Keratinocyte (primary cell): Measurements from ENCODE around the gene KRT8. TPM values are rescaled to one million over a fixed set of nuclear protein-coding genes. Genes with fewer than 3 reads are reported as not detected.

Experiments used
- DNase-seq: peaks from one replicate; pipeline ENCODE4 v3.0.0-alpha.2; 2011; ENCODE audit warnings: low read depth, missing footprints, low spot score
- FAIRE-seq: peaks from 2 replicates; lab custom pipeline; 2011; peaks lifted over from hg19 to GRCh38; lab: Jason Lieb, UNC
- H2AFZ ChIP-seq: 2 replicates; pipeline ENCODE4 v1.6.0; 2012; ENCODE audit warnings: low read length, control low read depth, inconsistent platforms; ENCODE audit not compliant: control insufficient read depth
- H3K27ac ChIP-seq: 2 replicates; pipeline ENCODE4 v1.5.1; 2011; ENCODE audit warnings: low read length; ENCODE audit not compliant: control insufficient read depth, insufficient read depth
- H3K27me3 ChIP-seq: 3 replicates; pipeline ENCODE4 v1.6.0; 2011; ENCODE audit warnings: low read length; ENCODE audit not compliant: control insufficient read depth, insufficient read depth; ENCODE audit errors: extremely low read depth
- H3K36me3 ChIP-seq, 2 experiments: 2 replicates in 1 of 2; 3 replicates in 1 of 2; pipeline ENCODE4 v1.5.1; 2011; ENCODE audit warnings: low read length in 2 of 2, mild to moderate bottlenecking in 1 of 2; ENCODE audit not compliant: control insufficient read depth in 2 of 2, insufficient read depth in 2 of 2; ENCODE audit errors: extremely low read depth in 1 of 2
- H3K4me1 ChIP-seq: 3 replicates; pipeline ENCODE4 v1.5.1; 2011; ENCODE audit warnings: low read length; ENCODE audit not compliant: control insufficient read depth, insufficient read depth; ENCODE audit errors: extremely low read depth
- H3K4me2 ChIP-seq: 3 replicates; pipeline ENCODE4 v1.6.0; 2011; ENCODE audit warnings: low read depth, low read length; ENCODE audit not compliant: control insufficient read depth, insufficient read depth; ENCODE audit errors: extremely low read depth
- H3K4me3 ChIP-seq, 3 experiments: fragments of 200-600 bp in 1 of 3; sonication (generic) in 1 of 3; 2 replicates in 2 of 3; 3 replicates in 1 of 3; pipeline ENCODE4 v1.5.1; 2011 to 2016; ENCODE audit warnings: low read length in 3 of 3, mild to moderate bottlenecking in 3 of 3, control low read depth in 2 of 3, inconsistent platforms in 1 of 3, low read depth in 1 of 3, mixed read lengths in 1 of 3, mixed run types in 1 of 3, moderate library complexity in 1 of 3; ENCODE audit not compliant: control insufficient read depth in 2 of 3, insufficient read depth in 2 of 3; ENCODE audit errors: extremely low read depth in 1 of 3
- H3K79me2 ChIP-seq: 2 replicates; pipeline ENCODE4 v1.6.0; 2012; ENCODE audit warnings: low read length; ENCODE audit not compliant: control insufficient read depth, insufficient read depth
- H3K9ac ChIP-seq: 3 replicates; pipeline ENCODE4 v1.6.0; 2011; ENCODE audit warnings: low read length; ENCODE audit not compliant: control insufficient read depth, insufficient read depth; ENCODE audit errors: extremely low read depth
- H3K9me1 ChIP-seq: 3 replicates; pipeline ENCODE4 v1.6.0; 2011; ENCODE audit warnings: low read length; ENCODE audit not compliant: control insufficient read depth, insufficient read depth; ENCODE audit errors: extremely low read depth
- H3K9me3 ChIP-seq: 2 replicates; pipeline ENCODE4 v1.5.1; 2012; ENCODE audit warnings: low read depth, low read length; ENCODE audit not compliant: control insufficient read depth
- H4K20me1 ChIP-seq: 3 replicates; pipeline ENCODE4 v1.6.0; 2011; ENCODE audit warnings: low read length; ENCODE audit not compliant: control insufficient read depth, insufficient read depth; ENCODE audit errors: extremely low read depth
- EZH2 ChIP-seq: IDR thresholded peaks from one replicate; pipeline ENCODE4 v1.6.1; 2012; ENCODE audit warnings: inconsistent platforms, mild to moderate bottlenecking, low read length, moderate library complexity
- dilution Hi-C: fragments of 300-500 bp; cut with MboI; formaldehyde crosslinking; loops from one replicate; pipeline ENCODE4 v1.7.0; 2020; ENCODE audit warnings: low sequenced_read_pairs; ENCODE audit not compliant: extremely low pct_ligation_motif_present
- polyA plus RNA-seq, 5 experiments: library from polyadenylated mRNA; depleted of rRNA in 3 of 5; stranded (reverse) in 3 of 5; stranded (forward) in 1 of 5; unstranded in 1 of 5; fragments of >200 nt; gene quantifications; 1 replicate in 1 of 5; 2 replicates in 3 of 5; 3 replicates in 1 of 5; pipeline versions ENCODE4 v1.2.1 to v1.2.3, GENCODE V29; 2011 to 2012; ENCODE audit warnings: missing spikeins in 2 of 5, low read depth in 1 of 5, low replicate concordance in 1 of 5
- TF ChIP-seq, protein P1 (sequence below), 3 experiments: IDR thresholded peaks in 1 of 3; conservative IDR thresholded peaks in 1 of 3; optimal IDR thresholded peaks in 1 of 3; 2 replicates in 2 of 3; 3 replicates in 1 of 3; pipeline versions ENCODE3 to v1.5.1; 2011; ENCODE audit warnings: low read length in 3 of 3, mild to moderate bottlenecking in 3 of 3, moderate library complexity in 2 of 3, control low read depth in 1 of 3, inconsistent platforms in 1 of 3; ENCODE audit not compliant: insufficient read depth in 2 of 3; ENCODE audit errors: extremely low read depth in 1 of 3

The KRT8 gene
- polyA plus RNA-seq, 1 donor (not counting 4 experiments of a cell fraction or from before 2014, with no cell fraction given) = 151 TPM

DNA sequence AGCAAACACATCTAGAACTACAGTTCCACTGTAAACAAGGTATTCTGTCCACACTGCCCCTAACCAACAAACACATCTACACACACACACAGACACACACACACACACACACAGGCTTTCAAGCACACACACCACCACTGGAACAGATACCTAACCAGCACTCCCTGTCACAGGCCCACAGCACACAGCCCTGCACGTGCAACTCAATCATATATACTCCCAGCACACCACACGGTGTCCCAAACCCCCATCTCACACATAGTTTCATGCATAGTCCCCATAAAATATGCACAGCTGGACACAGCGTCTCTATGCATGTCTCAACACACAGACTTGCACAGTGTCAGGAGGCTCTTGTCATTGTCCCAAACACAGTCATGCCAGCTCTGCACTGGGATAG is 27.6 kb downstream of the KRT8 start:
- no peaks in the 10 kb centered on the region for H3K27me3 ChIP-seq
- H2AFZ ChIP-seq = no peak overlapping the region
- no peaks in the 10 kb centered on the region for H3K36me3 ChIP-seq
- H3K79me2 ChIP-seq = no peaks in the 10 kb centered on the region
- H3K9me1 ChIP-seq = no peaks in the 10 kb centered on the region
- H3K4me1 ChIP-seq = peaks cover 69% of the 10 kb centered on the region
- DNase-seq = no peak
- no peaks in the 10 kb centered on the region for H4K20me1 ChIP-seq
- H3K9ac ChIP-seq = peak overlapping the region; percentile 43
- H3K9me3 ChIP-seq = no peaks in the 10 kb centered on the region
- peak overlapping the region; percentile 77 for H3K27ac ChIP-seq
- H3K4me2 ChIP-seq = no peak overlapping the region
- FAIRE-seq = no peak
- dilution Hi-C loops = no loop called here
- no peak for TF ChIP-seq EZH2
- TF ChIP-seq, protein P1, sequence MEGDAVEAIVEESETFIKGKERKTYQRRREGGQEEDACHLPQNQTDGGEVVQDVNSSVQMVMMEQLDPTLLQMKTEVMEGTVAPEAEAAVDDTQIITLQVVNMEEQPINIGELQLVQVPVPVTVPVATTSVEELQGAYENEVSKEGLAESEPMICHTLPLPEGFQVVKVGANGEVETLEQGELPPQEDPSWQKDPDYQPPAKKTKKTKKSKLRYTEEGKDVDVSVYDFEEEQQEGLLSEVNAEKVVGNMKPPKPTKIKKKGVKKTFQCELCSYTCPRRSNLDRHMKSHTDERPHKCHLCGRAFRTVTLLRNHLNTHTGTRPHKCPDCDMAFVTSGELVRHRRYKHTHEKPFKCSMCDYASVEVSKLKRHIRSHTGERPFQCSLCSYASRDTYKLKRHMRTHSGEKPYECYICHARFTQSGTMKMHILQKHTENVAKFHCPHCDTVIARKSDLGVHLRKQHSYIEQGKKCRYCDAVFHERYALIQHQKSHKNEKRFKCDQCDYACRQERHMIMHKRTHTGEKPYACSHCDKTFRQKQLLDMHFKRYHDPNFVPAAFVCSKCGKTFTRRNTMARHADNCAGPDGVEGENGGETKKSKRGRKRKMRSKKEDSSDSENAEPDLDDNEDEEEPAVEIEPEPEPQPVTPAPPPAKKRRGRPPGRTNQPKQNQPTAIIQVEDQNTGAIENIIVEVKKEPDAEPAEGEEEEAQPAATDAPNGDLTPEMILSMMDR (optimal IDR thresholded peaks at IDR 0.05 in 1 of 3, IDR thresholded peaks at IDR 0.05 in 1 of 3, conservative IDR thresholded peaks at IDR 0.05 in 1 of 3; ENCODE audit: extremely low read depth in 1 of 3, insufficient read depth in 2 of 3, low read length in 3 of 3) = no peak
- no peak overlapping the region for H3K4me3 ChIP-seq

DNA sequence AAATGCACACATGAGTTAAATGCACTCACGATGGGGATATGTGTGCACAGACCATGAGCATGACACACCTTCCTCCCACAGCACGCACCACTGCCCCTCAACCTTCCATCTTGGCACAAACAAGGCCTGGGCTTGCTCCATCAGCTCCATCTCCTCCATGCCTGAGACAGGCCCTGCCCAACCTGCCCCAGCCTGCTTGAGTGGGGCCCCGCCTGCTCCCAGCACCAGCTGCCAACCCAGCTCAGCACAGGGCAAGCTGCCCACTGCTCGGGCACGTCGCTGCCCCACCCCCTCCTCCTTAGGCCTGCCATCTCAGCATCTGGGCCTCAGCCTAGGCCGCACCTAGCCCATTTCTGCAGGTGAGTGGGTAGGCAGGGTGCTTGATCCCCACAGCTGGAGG is 28.5 kb downstream of the KRT8 start:
- peaks cover 78% of the 10 kb centered on the region for H3K4me1 ChIP-seq
- no peak overlapping the region for H3K4me3 ChIP-seq
- H3K9ac ChIP-seq = peak overlapping the region; percentile 53
- no peak overlapping the region for H2AFZ ChIP-seq
- FAIRE-seq = peak; percentile 66
- H3K9me3 ChIP-seq = no peaks in the 10 kb centered on the region
- no peaks in the 10 kb centered on the region for H3K9me1 ChIP-seq
- H3K36me3 ChIP-seq = no peaks in the 10 kb centered on the region
- no peaks in the 10 kb centered on the region for H4K20me1 ChIP-seq
- H3K27ac ChIP-seq = peak overlapping the region; percentile 96
- DNase-seq = no peak
- TF ChIP-seq EZH2 = no peak
- TF ChIP-seq, protein P1 (optimal IDR thresholded peaks at IDR 0.05 in 1 of 3, IDR thresholded peaks at IDR 0.05 in 1 of 3, conservative IDR thresholded peaks at IDR 0.05 in 1 of 3; ENCODE audit: extremely low read depth in 1 of 3, insufficient read depth in 2 of 3, low read length in 3 of 3) = no peak
- peak overlapping the region; percentile 50 for H3K4me2 ChIP-seq
- dilution Hi-C loops = no loop called here
- no peaks in the 10 kb centered on the region for H3K27me3 ChIP-seq
- H3K79me2 ChIP-seq = no peaks in the 10 kb centered on the region
